Fibroblast of skin of right quadriceps (primary cell): Measurements from ENCODE around the gene PRMT5.
"Not testable (repeated sequence)": the region's sequence is repeated elsewhere in the genome, so short reads cannot be mapped to it uniquely, and the experiment has no call there.

Experiments used
- DNase-seq: peaks from one replicate; pipeline ENCODE4 v3.0.0-alpha.2; 2013

The PRMT5 gene

GRCh38 chr14:22929104-22929960 is at the start of gene PRMT5:
Gene PRMT5, minus strand, starts transcription at chr14:22929376. Its CDS starts 15 bp downstream, at chr14:22929361.
- DNase-seq: peak; percentile 100

GRCh38 chr14:22978487-22978837 is 49.3 kb upstream of the PRMT5 start:
- DNase-seq: no peak

GRCh38 chr14:22977684-22978486 is 48.7 kb upstream of the PRMT5 start:
- DNase-seq: peak; percentile 84

- DNase-seq: no peak
Measured at GRCh38 chr14:22977434-22977683, 48.2 kb upstream of the PRMT5 start.

DNA sequence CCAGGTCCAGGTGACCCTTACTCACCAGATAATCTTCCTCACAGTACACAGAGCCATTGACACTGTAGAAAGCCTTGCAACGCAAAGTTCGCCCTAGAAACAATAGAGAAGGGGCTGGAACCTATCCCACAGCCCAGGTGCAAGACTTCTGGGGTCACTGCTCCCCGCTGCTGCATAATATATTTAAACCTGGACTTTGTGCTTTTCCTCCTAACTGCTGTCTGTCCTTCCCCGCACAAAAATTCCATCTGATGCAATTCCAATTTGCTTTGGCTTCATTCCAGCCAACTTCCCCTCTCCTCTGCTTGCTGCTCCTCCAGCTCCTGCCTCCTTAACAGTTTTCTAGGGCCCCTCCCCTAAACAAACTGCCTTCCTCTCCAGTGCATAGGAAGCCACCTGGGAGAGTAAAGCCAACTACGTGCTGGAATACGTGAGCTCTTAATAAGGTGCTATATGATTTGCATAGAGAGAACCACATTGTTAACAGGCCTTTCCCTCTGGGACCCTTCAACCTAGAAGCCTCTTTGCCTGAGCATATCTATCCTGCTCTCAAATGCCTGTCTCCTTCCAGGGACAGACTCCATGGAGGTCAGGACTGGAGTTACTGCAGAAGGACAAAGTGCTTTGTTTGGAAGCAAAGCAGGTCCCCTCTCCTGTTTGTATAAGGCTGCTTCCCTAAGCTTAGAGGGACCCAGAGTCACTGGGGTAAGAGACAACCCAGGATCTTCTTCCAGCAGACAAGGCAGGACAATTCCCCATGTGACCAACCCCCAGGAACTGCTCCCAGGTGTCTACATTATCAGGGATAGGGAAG is 47.7 kb upstream of the PRMT5 start:
- DNase-seq: peak; percentile 81

GRCh38 chr14:22974530-22975313 is 45.5 kb upstream of the PRMT5 start:
- DNase-seq: no peak

- peak; percentile 63 for DNase-seq
Measured at GRCh38 chr14:22973217-22974032, 44.2 kb upstream of the PRMT5 start.

- DNase-seq: no peak
Measured at GRCh38 chr14:22972313-22972930, 43.2 kb upstream of the PRMT5 start.

DNA sequence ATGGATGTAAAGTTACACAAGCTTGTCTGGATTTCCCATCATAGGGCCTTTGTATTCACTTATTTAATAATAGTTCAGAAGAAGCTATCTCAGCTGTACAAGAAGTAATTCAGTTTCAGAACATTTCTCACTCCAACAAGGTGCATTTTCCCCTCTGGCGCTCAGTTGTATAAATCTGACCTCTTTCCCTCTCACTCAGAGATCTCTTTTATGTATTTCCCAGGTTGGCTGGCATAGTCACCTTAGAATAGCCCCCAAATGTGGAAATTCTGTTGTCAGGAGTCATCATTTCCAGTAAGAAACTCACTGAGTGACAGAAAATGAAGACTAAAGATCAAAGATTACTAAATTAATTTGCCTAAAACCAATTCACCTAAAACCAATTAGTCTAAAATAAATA is 42.0 kb upstream of the PRMT5 start:
- no peak for DNase-seq

DNA sequence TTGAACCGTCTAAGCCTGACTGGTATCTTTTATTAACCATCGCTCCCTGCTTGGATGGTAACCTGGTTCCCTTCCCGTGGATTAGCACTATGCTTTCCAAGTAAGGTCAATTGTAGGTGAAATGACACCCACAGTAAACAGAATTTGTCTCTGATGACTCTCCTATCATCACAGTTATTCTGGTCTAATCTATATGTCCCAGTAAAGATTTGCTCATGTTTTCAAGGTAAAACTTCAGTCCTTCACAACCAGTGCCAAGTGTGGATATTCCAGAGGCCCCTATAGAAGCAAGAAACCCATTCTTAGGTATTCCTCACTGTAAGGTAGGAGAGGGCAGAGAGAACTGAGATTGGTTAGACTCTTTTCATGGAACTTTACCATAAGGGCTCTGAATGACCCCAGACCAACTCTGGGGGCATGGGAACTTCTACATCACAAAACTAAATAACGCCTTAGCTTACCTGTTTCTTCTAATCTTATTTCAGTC is 37.6 kb upstream of the PRMT5 start:
- no peak for DNase-seq

- not testable (repeated sequence) for DNase-seq
Measured at GRCh38 chr14:22965916-22966782, 37.0 kb upstream of the PRMT5 start.

GRCh38 chr14:22962061-22962676 is 33.0 kb upstream of the PRMT5 start:
- no peak for DNase-seq

GRCh38 chr14:22955702-22956569 is 26.8 kb upstream of the PRMT5 start:
- DNase-seq: no peak

- DNase-seq: no peak
Measured at GRCh38 chr14:22952418-22952817, 23.2 kb upstream of the PRMT5 start.

DNA sequence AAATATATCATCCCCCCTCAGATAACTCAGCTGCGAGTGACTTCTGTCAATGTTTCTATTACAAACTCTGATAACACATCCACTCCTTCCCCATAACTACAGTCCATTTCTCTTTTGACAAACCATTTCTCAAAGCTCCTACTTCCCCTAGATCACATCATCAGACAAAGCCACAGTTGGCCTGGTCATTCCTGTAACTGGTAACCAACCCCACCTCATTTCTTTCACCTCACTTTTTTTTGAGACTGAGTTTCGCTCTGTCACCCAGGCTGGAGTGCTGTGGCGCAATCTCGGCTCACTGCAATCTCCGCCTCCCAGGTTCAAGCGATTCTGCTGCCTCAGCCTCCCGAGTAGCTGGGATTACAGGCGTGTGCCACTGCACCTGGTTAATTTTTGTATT is 22.6 kb upstream of the PRMT5 start:
- not testable (repeated sequence) for DNase-seq

- DNase-seq: no peak
Measured at GRCh38 chr14:22945642-22946041, 16.5 kb upstream of the PRMT5 start.

DNA sequence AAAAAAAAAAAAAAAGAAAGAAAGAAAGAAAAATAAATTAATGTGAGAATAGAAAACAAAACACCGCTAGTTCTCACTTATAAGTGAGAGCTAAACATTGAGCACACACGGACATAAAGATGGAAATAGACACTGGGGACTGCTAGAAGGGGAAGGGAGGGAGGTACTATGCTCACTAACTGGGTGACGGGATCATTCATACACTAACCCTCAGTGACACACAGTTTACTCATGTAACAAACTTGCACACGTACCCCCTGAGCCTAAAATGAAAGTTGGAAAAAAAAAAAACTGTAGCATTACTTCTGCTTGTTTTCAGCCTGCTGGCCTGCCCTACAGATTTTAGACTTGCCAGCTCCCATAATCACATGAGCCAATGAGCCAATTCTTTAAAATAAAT is 10.5 kb upstream of the PRMT5 start:
- DNase-seq: peak; percentile 69

- DNase-seq: no peak
Measured at GRCh38 chr14:22935156-22935555, 6.0 kb upstream of the PRMT5 start.

GRCh38 chr14:22932146-22932545 is 3.0 kb upstream of the PRMT5 start:
- no peak for DNase-seq
